ENCODE results near the gene ADCY6.

ADCY6 gene

GRCh38 chr12:48788854-48789775 lies at the start of gene ADCY6:
ADCY6 (minus strand) TSS chr12:48789089; CDS start chr12:48783434, 5,655 bp downstream.
- no peak for DNase-seq

- no peak for DNase-seq
Observed at GRCh38 chr12:48838048-48838447, 49.2 kb upstream of the ADCY6 start.

- DNase-seq: no peak
Observed at GRCh38 chr12:48832321-48833060, 43.6 kb upstream of the ADCY6 start.

- DNase-seq: no peak
Observed at GRCh38 chr12:48831257-48831656, 42.4 kb upstream of the ADCY6 start.

- DNase-seq: no peak
Observed at GRCh38 chr12:48828841-48829575, 40.1 kb upstream of the ADCY6 start.

- DNase-seq: no peak
Observed at GRCh38 chr12:48828293-48828692, 39.4 kb upstream of the ADCY6 start.

GRCh38 chr12:48827513-48828096 lies 38.7 kb upstream of the ADCY6 start:
- no peak for DNase-seq

- DNase-seq: no peak
Observed at GRCh38 chr12:48827026-48827425, 38.1 kb upstream of the ADCY6 start.

GRCh38 chr12:48826209-48826855 lies 37.4 kb upstream of the ADCY6 start:
- no peak for DNase-seq

- no peak for DNase-seq
Observed at GRCh38 chr12:48824905-48825304, 36.0 kb upstream of the ADCY6 start.

- DNase-seq: no peak
Observed at GRCh38 chr12:48824112-48824511, 35.2 kb upstream of the ADCY6 start.

- no peak for DNase-seq
Observed at GRCh38 chr12:48823281-48823680, 34.4 kb upstream of the ADCY6 start.

- DNase-seq: no peak
Observed at GRCh38 chr12:48822711-48823110, 33.8 kb upstream of the ADCY6 start.

GRCh38 chr12:48822139-48822538 lies 33.2 kb upstream of the ADCY6 start:
- no peak for DNase-seq

GRCh38 chr12:48819986-48820725 lies 31.3 kb upstream of the ADCY6 start:
- no peak for DNase-seq

GRCh38 chr12:48818831-48819590 lies 30.1 kb upstream of the ADCY6 start:
- peak in 3 of 6 experiments; percentile 23 to 55 (median 33) for DNase-seq

GRCh38 chr12:48817873-48818830 lies 29.3 kb upstream of the ADCY6 start, which contains the start of gene CACNB3:
CACNB3 (plus strand) TSS chr12:48818496; CDS start chr12:48818930, 434 bp downstream.
- DNase-seq: peak; percentile 52 to 76 (median 70)

- DNase-seq: no peak
Observed at GRCh38 chr12:48816143-48816854, 27.4 kb upstream of the ADCY6 start.

Measured in stimulated activated naive CD4-positive, alpha-beta T cell (primary cell).